H1 (cell line): Measurements from ENCODE around the gene ERP44. TPM values are rescaled to one million over a fixed set of nuclear protein-coding genes. Genes with fewer than 3 reads are reported as not detected.

ENCODE experiments used
- CTCF ChIA-PET: fragments of 300-600 bp; sonication (Branson Sonifier 250); formaldehyde crosslinking; loops from one replicate; lab custom pipeline; 2021; ENCODE audit not compliant: partially characterized antibody; lab: Charles Lee
- POLR2A ChIA-PET: fragments of 300-600 bp; sonication (Branson Sonifier 250); formaldehyde crosslinking; loops from one replicate; lab custom pipeline; 2021; ENCODE audit warnings: inconsistent platforms; ENCODE audit not compliant: partially characterized antibody; lab: Charles Lee
- DNase-seq, 2 experiments: peaks; one replicate each; pipeline versions ENCODE4 v3.0.0 to v3.0.0-alpha.2; 2010 to 2022; ENCODE audit warnings: low spot score in 2 of 2, low read depth in 1 of 2, mixed read lengths in 1 of 2
- FAIRE-seq: peaks from 2 replicates; lab custom pipeline; 2011; peaks lifted over from hg19 to GRCh38; lab: Jason Lieb, UNC
- H2AFZ ChIP-seq: 2 replicates; pipeline ENCODE4 v1.8.1; 2012; ENCODE audit warnings: low read length, inconsistent platforms
- H2AK5ac ChIP-seq: 2 replicates; pipeline ENCODE4 v1.6.1; 2013; ENCODE audit warnings: low read depth, low read length
- H2BK120ac ChIP-seq: replicated peaks from 2 replicates; pipeline ENCODE3; 2013; ENCODE audit warnings: low read depth, low read length, inconsistent platforms
- H2BK12ac ChIP-seq: 2 replicates; pipeline ENCODE4 v1.6.1; 2013; ENCODE audit warnings: low read depth, low read length
- H2BK15ac ChIP-seq: 2 replicates; pipeline ENCODE4 v1.6.1; 2013; ENCODE audit warnings: low read length
- H2BK20ac ChIP-seq: 2 replicates; pipeline ENCODE4 v1.6.1; 2013; ENCODE audit warnings: low read length
- H2BK5ac ChIP-seq: 2 replicates; pipeline ENCODE4 v1.6.1; 2013; ENCODE audit warnings: low read depth, low read length
- H3K14ac ChIP-seq: 2 replicates; pipeline ENCODE4 v1.6.1; 2013; ENCODE audit warnings: inconsistent platforms; ENCODE audit not compliant: insufficient read length
- H3K18ac ChIP-seq: 2 replicates; pipeline ENCODE4 v1.6.1; 2013; ENCODE audit warnings: low read length; ENCODE audit errors: extremely low read depth
- H3K23ac ChIP-seq: 2 replicates; pipeline ENCODE4 v1.6.1; 2013; ENCODE audit warnings: inconsistent platforms; ENCODE audit not compliant: insufficient read length
- H3K23me2 ChIP-seq: 2 replicates; pipeline ENCODE4 v1.6.1; 2013; ENCODE audit warnings: low read depth, low read length
- H3K27ac ChIP-seq: 2 replicates; pipeline ENCODE4 v1.6.1; 2011; ENCODE audit warnings: low read depth, low read length, inconsistent platforms
- H3K27me3 ChIP-seq, 4 experiments: replicated peaks in 1 of 4; 1 replicate in 1 of 4; 2 replicates in 3 of 4; pipeline versions ENCODE4 v1.6.1 to v1.8.1; 2011 to 2013; ENCODE audit warnings: low read length in 3 of 4, mild to moderate bottlenecking in 3 of 4, inconsistent platforms in 2 of 4, mixed read lengths in 2 of 4, moderate library complexity in 1 of 4; ENCODE audit not compliant: control insufficient read depth in 3 of 4, insufficient read depth in 3 of 4; ENCODE audit errors: extremely low read depth in 1 of 4
- H3K36me3 ChIP-seq, 4 experiments: 2 replicates each; pipeline versions ENCODE4 v1.6.1 to v1.8.1; 2011 to 2013; ENCODE audit warnings: mild to moderate bottlenecking in 4 of 4, low read length in 3 of 4, moderate library complexity in 2 of 4, control low read depth in 1 of 4, inconsistent platforms in 1 of 4; ENCODE audit not compliant: insufficient read depth in 4 of 4, control insufficient read depth in 2 of 4
- H3K4ac ChIP-seq: replicated peaks from 2 replicates; pipeline ENCODE3; 2013; ENCODE audit warnings: low read length, low read depth, mixed read lengths, inconsistent platforms; ENCODE audit not compliant: insufficient read length
- H3K4me1 ChIP-seq, 4 experiments: replicated peaks in 1 of 4; 1 replicate in 1 of 4; 2 replicates in 3 of 4; pipeline versions ENCODE4 v1.6.1 to v1.8.1; 2011 to 2013; ENCODE audit warnings: low read length in 3 of 4, inconsistent platforms in 2 of 4, mixed read lengths in 1 of 4; ENCODE audit not compliant: insufficient read depth in 4 of 4, control insufficient read depth in 3 of 4
- H3K4me2 ChIP-seq, 2 experiments: 2 replicates each; pipeline versions ENCODE4 v1.6.1 to v1.8.1; 2011 to 2013; ENCODE audit warnings: low read depth in 2 of 2, low read length in 2 of 2, control low read depth in 1 of 2, inconsistent platforms in 1 of 2, mild to moderate bottlenecking in 1 of 2; ENCODE audit not compliant: insufficient read depth in 1 of 2
- H3K4me3 ChIP-seq, 4 experiments: fragments of 200-600, 300-600 bp in 1 of 4; sonication (generic), shearing (Covaris generic), sonication (Bioruptor Twin) in 1 of 4; 2 replicates each; pipeline versions ENCODE4 v1.5.1 to v1.8.1; 2011 to 2016; ENCODE audit warnings: low read length in 4 of 4, low read depth in 3 of 4, control low read depth in 2 of 4, inconsistent platforms in 2 of 4, mild to moderate bottlenecking in 2 of 4, mixed read lengths in 1 of 4, moderate library complexity in 1 of 4; ENCODE audit not compliant: insufficient read depth in 2 of 4; ENCODE audit errors: extremely low read depth in 1 of 4
- H3K56ac ChIP-seq: replicated peaks from 2 replicates; pipeline ENCODE3; 2013; ENCODE audit warnings: low read depth, mild to moderate bottlenecking, mixed read lengths, low read length, inconsistent platforms; ENCODE audit not compliant: insufficient read length
- H3K79me1 ChIP-seq: 2 replicates; pipeline ENCODE4 v1.6.1; 2013; ENCODE audit warnings: low read depth, low read length, control low read depth
- H3K79me2 ChIP-seq, 2 experiments: 2 replicates each; pipeline versions ENCODE4 v1.6.1 to v1.8.1; 2012 to 2013; ENCODE audit warnings: low read length in 2 of 2, mild to moderate bottlenecking in 2 of 2, inconsistent platforms in 1 of 2; ENCODE audit not compliant: insufficient read depth in 2 of 2, control insufficient read depth in 1 of 2
- H3K9ac ChIP-seq, 4 experiments: replicated peaks in 1 of 4; 1 replicate in 1 of 4; 2 replicates in 3 of 4; pipeline versions ENCODE4 v1.6.1 to v1.8.1; 2011 to 2013; ENCODE audit warnings: low read depth in 3 of 4, low read length in 3 of 4, control low read depth in 2 of 4, mild to moderate bottlenecking in 2 of 4, moderate library complexity in 2 of 4, inconsistent platforms in 1 of 4; ENCODE audit errors: extremely low read depth in 1 of 4
- H3K9me3 ChIP-seq, 2 experiments: 2 replicates each; pipeline versions ENCODE4 v1.6.1 to v1.8.1; 2012 to 2013; ENCODE audit warnings: mild to moderate bottlenecking in 2 of 2, moderate library complexity in 2 of 2, control low read depth in 1 of 2, inconsistent platforms in 1 of 2, low read depth in 1 of 2, low read length in 1 of 2, mixed read lengths in 1 of 2; ENCODE audit not compliant: insufficient read depth in 2 of 2
- H4K20me1 ChIP-seq, 2 experiments: replicated peaks in 1 of 2; 2 replicates each; pipeline versions ENCODE3 to v1.8.1; 2011 to 2013; ENCODE audit warnings: inconsistent platforms in 2 of 2, low read length in 2 of 2, mild to moderate bottlenecking in 1 of 2; ENCODE audit not compliant: insufficient read depth in 2 of 2, control insufficient read depth in 1 of 2
- H4K5ac ChIP-seq: 2 replicates; pipeline ENCODE4 v1.6.1; 2013; ENCODE audit warnings: low read length, low read depth, mixed read lengths, inconsistent platforms; ENCODE audit not compliant: insufficient read length
- H4K8ac ChIP-seq: 2 replicates; pipeline ENCODE4 v1.8.0; 2013; ENCODE audit warnings: mild to moderate bottlenecking, moderate library complexity, low read length, inconsistent platforms; ENCODE audit not compliant: insufficient read depth; ENCODE audit errors: extremely low read depth
- H4K91ac ChIP-seq: replicated peaks from 2 replicates; pipeline ENCODE3; 2013; ENCODE audit warnings: low read length, mixed read lengths, inconsistent platforms; ENCODE audit not compliant: insufficient read length
- ASH2L ChIP-seq: fragments of 200-600, 300-600 bp; sonication (generic); IDR thresholded peaks from one replicate; pipeline ENCODE4 v1.7.1; 2017; ENCODE audit warnings: low read length
- CBX8 ChIP-seq: fragments of 300-800, 300-1000 bp; sonication (generic); IDR thresholded peaks from 2 replicates; pipeline ENCODE4 v1.7.1; 2016; ENCODE audit warnings: low read depth, low read length, borderline replicate concordance
- GABPA ChIP-seq: IDR thresholded peaks from 2 replicates; pipeline ENCODE4 v1.6.1; 2011; ENCODE audit warnings: mild to moderate bottlenecking, low read length, moderate library complexity, borderline replicate concordance; ENCODE audit not compliant: insufficient read depth
- HDAC6 ChIP-seq: IDR thresholded peaks from one replicate; pipeline ENCODE4 v1.7.1; 2012; ENCODE audit warnings: low read depth, mild to moderate bottlenecking, inconsistent platforms, low read length, moderate library complexity
- POLR2AphosphoS5 ChIP-seq: IDR thresholded peaks from 2 replicates; pipeline ENCODE4 v1.6.1; 2011; ENCODE audit warnings: low read depth, low read length
- RBBP5 ChIP-seq: IDR thresholded peaks from 2 replicates; pipeline ENCODE4 v1.7.1; 2012; ENCODE audit warnings: low read depth, mild to moderate bottlenecking, inconsistent platforms, low read length, moderate library complexity, borderline replicate concordance
- SAP30 ChIP-seq: fragments of 300-600 bp; sonication (generic); IDR thresholded peaks from 2 replicates; pipeline ENCODE4 v1.7.1; 2012; ENCODE audit warnings: low read length, moderate library complexity, mild to moderate bottlenecking, inconsistent platforms; ENCODE audit not compliant: insufficient read depth, insufficient replicate concordance
- SP4 ChIP-seq: IDR thresholded peaks from 2 replicates; pipeline ENCODE4 v1.6.1; 2012; ENCODE audit warnings: low read length, inconsistent platforms
- TAF7 ChIP-seq: optimal IDR thresholded peaks from 2 replicates; pipeline ENCODE3; 2011; ENCODE audit warnings: low read depth, mild to moderate bottlenecking, inconsistent platforms, low read length, moderate library complexity, borderline replicate concordance
- TEAD4 ChIP-seq: IDR thresholded peaks from 2 replicates; pipeline ENCODE4 v1.6.1; 2012; ENCODE audit warnings: low read depth, low read length, inconsistent platforms, mixed read lengths
- WGBS, 2 experiments: shearing (Covaris generic) in 1 of 2; methylation state at CpG; one replicate each; pipeline versions ENCODE4 v1.1.6 to v1.1.7; 2013 to 2015; ENCODE audit warnings: low lambda C conversion rate in 2 of 2, mixed read lengths in 2 of 2, inconsistent platforms in 1 of 2, low coverage in 1 of 2, missing lambda C conversion rate in 1 of 2; ENCODE audit not compliant: insufficient replicate concordance in 2 of 2, insufficient coverage in 1 of 2, insufficient read length in 1 of 2; ENCODE audit errors: extremely low coverage in 1 of 2, missing lambda C conversion rate in 1 of 2; 5-methylcytosine and 5-hydroxymethylcytosine counted together
- polyA plus RNA-seq, 7 experiments: library from polyadenylated mRNA; depleted of rRNA in 3 of 7; stranded (reverse) in 5 of 7; unstranded in 2 of 7; fragments of >200 nt in 5 of 7; fragments of 200-250 nt in 2 of 7; gene quantifications; 1 replicate in 5 of 7; 2 replicates in 1 of 7; 4 replicates in 1 of 7; pipeline versions ENCODE4 v1.2.1 to v1.2.3, GENCODE V29; 2011 to 2013; ENCODE audit warnings: missing spikeins in 2 of 7, mixed read lengths in 2 of 7
- total RNA-seq: library from RNA; stranded (reverse); fragmentation: NEBNext Ultra II Directional; extraction: Animal tissue kit (Norgen Biotek cat#: 25700); gene quantifications from 2 replicates; pipeline ENCODE4 v1.2.1, GENCODE V29; 2021
- TF ChIP-seq, protein P1 (sequence below): IDR thresholded peaks from 2 replicates; pipeline ENCODE4 v1.6.1; 2011; ENCODE audit warnings: low read length, improper control_type of control experiment
- TF ChIP-seq, protein P2 (sequence below): IDR thresholded peaks from 2 replicates; pipeline ENCODE4 v1.6.1; 2012; ENCODE audit warnings: inconsistent platforms

Gene ERP44
- total and polyA plus RNA-seq, 2 of the 8 experiments (the other 6 are each of a cell fraction or from before 2014, with no cell fraction given), result 5.7 to 15.6 TPM

DNA sequence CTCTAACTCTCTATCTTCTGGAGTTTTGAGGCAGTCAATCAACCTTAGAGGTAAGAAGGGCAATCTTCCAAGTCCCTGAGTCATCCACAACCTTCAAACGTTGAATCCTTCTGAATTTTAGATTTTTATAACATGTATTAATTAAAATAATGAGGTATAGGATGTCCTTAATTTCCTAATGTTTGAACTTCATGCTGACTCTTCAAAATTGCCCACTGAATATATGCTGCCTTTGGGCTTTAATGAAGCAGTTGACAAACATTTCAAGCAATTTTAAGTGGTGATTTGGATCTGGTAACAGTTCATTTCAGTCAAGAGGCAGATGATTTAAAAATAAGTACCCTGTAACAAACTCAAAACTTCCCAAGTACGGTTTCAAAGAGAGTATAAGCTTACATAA, 26.0 kb downstream of the ERP44 start:
- H3K4ac ChIP-seq, result no peak overlapping the region
- no peak for DNase-seq
- H3K56ac ChIP-seq, result no peak overlapping the region
- H2AK5ac ChIP-seq, result no peak overlapping the region
- no peak overlapping the region for H3K14ac ChIP-seq
- H2BK5ac ChIP-seq, result no peak overlapping the region
- H4K8ac ChIP-seq, result no peak overlapping the region
- H3K27me3 ChIP-seq, result no peaks in the 10 kb centered on the region
- no peaks in the 10 kb centered on the region for H3K79me1 ChIP-seq
- no peak overlapping the region for H3K18ac ChIP-seq
- H4K91ac ChIP-seq, result no peak overlapping the region
- H2BK120ac ChIP-seq, result no peak overlapping the region
- peaks cover 0 to 2% of the 10 kb centered on the region in 2 experiments; a peak in 1 of 4 replicates for H3K79me2 ChIP-seq
- H2BK20ac ChIP-seq, result no peak overlapping the region
- H2BK15ac ChIP-seq, result no peak overlapping the region
- H3K4me3 ChIP-seq, result no peak overlapping the region
- FAIRE-seq, result no peak
- CTCF ChIA-PET, result interaction anchor here (1.4 kb wide), 1 partner anchor 10 kb away, joined by 5 read pairs; no protein-coding TSS in a partner anchor
- no peaks in the 10 kb centered on the region; a peak in 1 of 8 replicates for H3K36me3 ChIP-seq
- H3K4me1 ChIP-seq, result no peaks in the 10 kb centered on the region
- POLR2A ChIA-PET, result no interaction called here
- 78% methylated on average over 2 of the region's 2 CpGs; no CpG with 5 or more reads in 1 of the 2 experiments for WGBS, 2 experiments
- H3K23ac ChIP-seq, result no peak overlapping the region
- no peak overlapping the region for H2BK12ac ChIP-seq
- no peak overlapping the region for H3K9ac ChIP-seq
- H3K4me2 ChIP-seq, result no peak overlapping the region
- H2AFZ ChIP-seq, result no peak overlapping the region
- no peak overlapping the region for H3K27ac ChIP-seq
- H4K5ac ChIP-seq, result no peak overlapping the region
- no peaks in the 10 kb centered on the region for H4K20me1 ChIP-seq
- peaks cover 0 to 8% of the 10 kb centered on the region in 2 experiments; a peak in 2 of 4 replicates for H3K9me3 ChIP-seq
- no peaks in the 10 kb centered on the region for H3K23me2 ChIP-seq
- TF ChIP-seq TEAD4 (no peak), POLR2AphosphoS5 (no peak), ASH2L (no peak), RBBP5 (no peak), GABPA (no peak), TAF7 (no peak), SP4 (no peak), HDAC6 (no peak), SAP30 (no peak), CBX8 (no peak)
- TF ChIP-seq, protein P1, sequence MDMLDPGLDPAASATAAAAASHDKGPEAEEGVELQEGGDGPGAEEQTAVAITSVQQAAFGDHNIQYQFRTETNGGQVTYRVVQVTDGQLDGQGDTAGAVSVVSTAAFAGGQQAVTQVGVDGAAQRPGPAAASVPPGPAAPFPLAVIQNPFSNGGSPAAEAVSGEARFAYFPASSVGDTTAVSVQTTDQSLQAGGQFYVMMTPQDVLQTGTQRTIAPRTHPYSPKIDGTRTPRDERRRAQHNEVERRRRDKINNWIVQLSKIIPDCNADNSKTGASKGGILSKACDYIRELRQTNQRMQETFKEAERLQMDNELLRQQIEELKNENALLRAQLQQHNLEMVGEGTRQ, result no peak
- TF ChIP-seq, protein P2, sequence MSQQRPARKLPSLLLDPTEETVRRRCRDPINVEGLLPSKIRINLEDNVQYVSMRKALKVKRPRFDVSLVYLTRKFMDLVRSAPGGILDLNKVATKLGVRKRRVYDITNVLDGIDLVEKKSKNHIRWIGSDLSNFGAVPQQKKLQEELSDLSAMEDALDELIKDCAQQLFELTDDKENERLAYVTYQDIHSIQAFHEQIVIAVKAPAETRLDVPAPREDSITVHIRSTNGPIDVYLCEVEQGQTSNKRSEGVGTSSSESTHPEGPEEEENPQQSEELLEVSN, result no peak
